Tibial artery (tissue), 4 donors: ENCODE measurements around the gene TNIP1.

ENCODE experiments used
- DNase-seq, 2 donors: peaks; one replicate each; pipeline ENCODE4 v3.0.0-alpha.2; 2019
- H3K27ac ChIP-seq, 2 donors: fragments of 200-600 bp; sonication (generic) in 1 of 2; 1 replicate in 1 of 2; 2 replicates in 1 of 2; pipeline ENCODE4 v1.5.1; 2018 to 2019; ENCODE audit warnings: mild to moderate bottlenecking in 1 of 2
- H3K27me3 ChIP-seq, 2 donors: fragments of 200-600 bp; sonication (generic) in 1 of 2; one replicate each; pipeline versions ENCODE4 v1.5.1 to v1.6.0; 2016 to 2019
- H3K36me3 ChIP-seq, 3 donors: fragments of 200-600 bp; sonication (generic) in 2 of 3; one replicate each; pipeline ENCODE4 v1.5.1; 2016 to 2019; ENCODE audit warnings: mild to moderate bottlenecking in 2 of 3
- H3K4me1 ChIP-seq, 4 donors: fragments of 200-600 bp; sonication (generic) in 2 of 4; 1 replicate in 3 of 4; 2 replicates in 1 of 4; pipeline ENCODE4 v1.5.1; 2016 to 2019
- H3K4me3 ChIP-seq, 2 donors: fragments of 200-600 bp; sonication (generic) in 1 of 2; 1 replicate in 1 of 2; 2 replicates in 1 of 2; pipeline ENCODE4 v1.5.1; 2018 to 2019; ENCODE audit warnings: mild to moderate bottlenecking in 2 of 2
- H3K9me3 ChIP-seq, 3 donors: fragments of 200-600 bp; sonication (generic) in 1 of 3; one replicate each; pipeline ENCODE4 v1.5.1; 2016 to 2019
- intact Hi-C: fragments of 100-400 bp; cut with DNase I; formaldehyde crosslinking; loops from one replicate; pipeline ENCODE4 v1.15.0; 2023; ENCODE audit warnings: low total_unique reads
- TF ChIP-seq, protein P1 (sequence below), 2 experiments: fragments of 200-600 bp in 1 of 2; fragments of 450-650 bp in 1 of 2; IDR thresholded peaks; one replicate each; pipeline ENCODE4 v1.5.1; 2017 to 2019; ENCODE audit warnings: antibody characterized with exemption in 2 of 2, mild to moderate bottlenecking in 1 of 2, moderate library complexity in 1 of 2

Gene TNIP1

DNA sequence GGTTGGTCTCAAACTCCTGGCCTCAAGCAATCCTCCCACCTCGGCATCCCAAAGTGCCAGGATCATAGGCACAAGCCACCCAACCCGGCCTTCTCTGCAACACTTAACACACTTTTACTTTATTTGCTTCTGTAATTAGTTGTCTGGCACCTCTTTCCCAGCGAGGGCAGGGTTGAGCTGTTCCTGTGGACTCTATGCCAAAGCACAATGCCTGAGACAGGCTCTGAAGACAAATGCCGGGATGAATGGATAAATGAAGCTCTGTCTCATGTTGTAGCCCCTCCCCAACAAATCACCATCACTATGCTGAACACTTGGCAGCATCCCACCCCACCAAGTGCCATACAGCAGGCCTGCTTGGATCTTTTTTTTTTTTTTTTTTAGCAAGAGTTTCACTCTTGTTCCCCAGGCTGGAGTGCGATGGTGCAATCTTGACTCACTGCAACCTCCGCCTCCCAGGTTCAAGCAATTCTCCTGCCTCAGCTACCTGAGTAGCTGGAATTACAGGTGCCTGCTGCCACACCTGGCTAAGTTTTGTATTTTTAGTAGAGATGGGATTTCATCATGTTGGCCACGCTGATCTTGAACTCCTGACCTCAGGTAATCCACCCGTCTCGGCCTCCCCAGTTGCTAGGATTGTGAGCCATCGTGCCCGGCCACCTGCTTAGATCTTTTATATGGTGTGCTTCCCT, 39.1 kb downstream of the TNIP1 start:
- H3K27me3 ChIP-seq, result no peaks in the 10 kb centered on the region
- TF ChIP-seq, protein P1, sequence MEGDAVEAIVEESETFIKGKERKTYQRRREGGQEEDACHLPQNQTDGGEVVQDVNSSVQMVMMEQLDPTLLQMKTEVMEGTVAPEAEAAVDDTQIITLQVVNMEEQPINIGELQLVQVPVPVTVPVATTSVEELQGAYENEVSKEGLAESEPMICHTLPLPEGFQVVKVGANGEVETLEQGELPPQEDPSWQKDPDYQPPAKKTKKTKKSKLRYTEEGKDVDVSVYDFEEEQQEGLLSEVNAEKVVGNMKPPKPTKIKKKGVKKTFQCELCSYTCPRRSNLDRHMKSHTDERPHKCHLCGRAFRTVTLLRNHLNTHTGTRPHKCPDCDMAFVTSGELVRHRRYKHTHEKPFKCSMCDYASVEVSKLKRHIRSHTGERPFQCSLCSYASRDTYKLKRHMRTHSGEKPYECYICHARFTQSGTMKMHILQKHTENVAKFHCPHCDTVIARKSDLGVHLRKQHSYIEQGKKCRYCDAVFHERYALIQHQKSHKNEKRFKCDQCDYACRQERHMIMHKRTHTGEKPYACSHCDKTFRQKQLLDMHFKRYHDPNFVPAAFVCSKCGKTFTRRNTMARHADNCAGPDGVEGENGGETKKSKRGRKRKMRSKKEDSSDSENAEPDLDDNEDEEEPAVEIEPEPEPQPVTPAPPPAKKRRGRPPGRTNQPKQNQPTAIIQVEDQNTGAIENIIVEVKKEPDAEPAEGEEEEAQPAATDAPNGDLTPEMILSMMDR (IDR thresholded peaks at IDR 0.05), result no peak
- intact Hi-C loops, result no loop called here
- H3K4me1 ChIP-seq, result peaks cover 0 to 36% (median 26%) of the 10 kb centered on the region in 4 donors
- H3K36me3 ChIP-seq, result peaks cover 40 to 94% (median 41%) of the 10 kb centered on the region in 3 donors
- H3K27ac ChIP-seq, result no peak overlapping the region
- no peak overlapping the region for H3K4me3 ChIP-seq
- no peaks in the 10 kb centered on the region for H3K9me3 ChIP-seq
- DNase-seq, result no peak

DNA sequence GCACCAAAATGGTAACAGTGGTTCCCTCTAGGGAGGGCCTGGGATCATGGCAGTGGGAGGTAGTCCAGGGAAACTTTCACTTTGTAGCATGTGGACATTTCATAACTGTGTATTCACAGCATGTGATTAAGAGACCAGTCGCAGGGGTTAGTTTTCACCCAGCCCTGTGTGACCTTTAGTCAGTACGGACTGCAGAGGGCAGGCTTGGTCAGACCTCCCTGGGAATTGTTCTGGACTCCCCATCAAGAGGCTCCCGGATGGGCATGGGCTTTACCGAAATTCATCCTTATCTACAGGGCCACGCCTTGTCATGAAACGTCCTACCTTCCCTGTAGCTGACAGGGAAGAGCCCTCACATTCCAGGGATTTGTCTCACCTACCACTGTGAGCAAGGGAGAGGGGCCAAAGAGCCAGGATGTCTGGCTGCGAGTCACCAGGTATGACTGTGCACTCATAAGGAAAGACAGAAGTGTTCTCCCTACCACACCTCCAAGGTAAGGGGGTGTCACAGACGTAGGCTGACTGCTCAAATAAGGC, 40.6 kb downstream of the TNIP1 start:
- TF ChIP-seq, protein P1 (IDR thresholded peaks at IDR 0.05), result no peak
- H3K4me3 ChIP-seq, result no peak overlapping the region
- peak overlapping the region; percentile 61 to 68 for H3K27ac ChIP-seq
- intact Hi-C loops, result no loop called here
- peaks cover 44 to 94% (median 48%) of the 10 kb centered on the region in 3 donors for H3K36me3 ChIP-seq
- no peaks in the 10 kb centered on the region for H3K9me3 ChIP-seq
- peaks cover 0 to 36% (median 26%) of the 10 kb centered on the region in 4 donors for H3K4me1 ChIP-seq
- no peaks in the 10 kb centered on the region for H3K27me3 ChIP-seq
- peak; percentile 49 to 70 for DNase-seq

DNA sequence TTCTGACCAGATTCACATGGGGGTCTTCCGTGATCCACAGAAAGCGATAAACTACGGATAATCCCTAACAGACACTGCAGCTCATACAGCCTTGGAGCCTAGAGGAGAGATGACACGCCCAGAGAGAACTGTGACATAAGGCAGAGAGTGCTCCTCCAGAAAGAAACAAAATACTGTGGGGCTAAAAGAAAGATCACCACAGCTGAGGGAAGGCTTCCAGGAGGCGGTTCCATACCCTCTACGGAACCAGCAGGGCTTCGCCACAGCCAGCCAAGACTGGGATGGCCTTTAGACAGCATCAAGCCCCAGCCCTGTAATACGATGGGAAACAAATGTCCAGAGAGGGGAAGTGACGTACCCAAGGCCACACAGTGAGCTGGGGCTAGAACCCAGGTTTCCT, 41.2 kb downstream of the TNIP1 start:
- no peak for DNase-seq
- Histone ChIP-seq H3K9me3 (no peaks in the 10 kb centered on the region), H3K27ac (peak overlapping the region; percentile 61 to 68), H3K4me1 (peaks cover 0 to 36% (median 26%) of the 10 kb centered on the region in 4 donors), H3K36me3 (peaks cover 50 to 94% (median 54%) of the 10 kb centered on the region in 3 donors), H3K4me3 (no peak overlapping the region), H3K27me3 (no peaks in the 10 kb centered on the region)
- intact Hi-C loops, result no loop called here
- TF ChIP-seq, protein P1 (IDR thresholded peaks at IDR 0.05), result no peak

DNA sequence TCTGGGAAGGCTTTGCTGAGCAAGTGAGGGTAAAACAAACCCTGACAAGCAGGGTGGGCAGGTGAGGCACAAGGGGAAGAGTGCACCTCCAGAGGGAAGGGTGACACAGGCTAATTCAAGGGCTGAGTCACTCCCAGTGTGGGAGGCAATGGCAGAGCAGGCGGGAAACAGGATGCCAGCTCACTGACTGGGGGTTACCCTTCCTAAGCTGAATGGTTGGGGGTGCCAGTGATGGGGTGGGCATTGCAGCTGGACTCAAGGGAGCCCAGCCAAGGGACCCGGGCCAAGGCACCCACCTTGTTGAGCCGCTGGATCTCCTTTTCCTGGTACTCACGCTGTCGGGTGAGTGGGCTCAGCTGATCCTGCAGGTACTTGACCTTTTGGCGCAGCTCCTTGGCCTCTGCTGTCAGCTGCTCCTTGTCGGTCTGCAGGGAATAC, 42.0 kb downstream of the TNIP1 start:
- intact Hi-C loops, result no loop called here
- Histone ChIP-seq H3K27me3 (no peaks in the 10 kb centered on the region), H3K36me3 (peaks cover 58 to 95% (median 63%) of the 10 kb centered on the region in 3 donors), H3K9me3 (no peaks in the 10 kb centered on the region), H3K4me3 (no peak overlapping the region), H3K4me1 (peaks cover 0 to 36% (median 26%) of the 10 kb centered on the region in 4 donors), H3K27ac (peak overlapping the region; percentile 61 to 68)
- DNase-seq, result peak in 1 of 2 donors; percentile 69
- TF ChIP-seq, protein P1 (IDR thresholded peaks at IDR 0.05), result no peak

DNA sequence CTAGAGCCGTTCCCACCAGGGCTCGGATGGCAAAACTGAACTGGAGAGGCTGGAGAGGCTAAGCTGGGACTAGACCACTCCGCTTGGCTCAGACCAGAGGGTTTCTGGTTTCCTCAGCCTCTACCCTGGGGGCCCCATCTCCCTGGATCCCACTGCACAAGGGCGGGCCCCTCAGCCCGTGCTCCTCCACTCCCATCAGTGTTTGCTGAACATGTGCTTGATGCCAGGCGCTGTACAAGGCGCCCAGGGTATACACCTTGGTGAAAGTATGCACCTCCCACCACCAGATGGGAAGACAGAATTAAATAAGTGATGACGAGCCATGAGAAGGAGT, 42.5 kb downstream of the TNIP1 start:
- no peak overlapping the region for H3K4me3 ChIP-seq
- H3K9me3 ChIP-seq, result no peaks in the 10 kb centered on the region
- H3K27ac ChIP-seq, result peak overlapping the region; percentile 61 to 68
- intact Hi-C loops, result no loop called here
- TF ChIP-seq, protein P1 (IDR thresholded peaks at IDR 0.05), result no peak
- peak in 1 of 2 donors; percentile 68 for DNase-seq
- peaks cover 63 to 95% (median 67%) of the 10 kb centered on the region in 3 donors for H3K36me3 ChIP-seq
- H3K27me3 ChIP-seq, result no peaks in the 10 kb centered on the region
- peaks cover 0 to 36% (median 26%) of the 10 kb centered on the region in 4 donors for H3K4me1 ChIP-seq
